Stimulated activated CD8-positive, alpha-beta memory T cell treated with anti-CD3 and anti-CD28 coated beads, Interleukin-7, amount 100 ng/mL, for 4 hours (primary cell): ENCODE measurements around the gene NDOR1.

ENCODE experiments used
- DNase-seq, 2 donors: peaks; one replicate each; pipeline ENCODE4 v3.0.0-alpha.2; 2020; ENCODE audit warnings: low read depth in 2 of 2

NDOR1 gene

DNA sequence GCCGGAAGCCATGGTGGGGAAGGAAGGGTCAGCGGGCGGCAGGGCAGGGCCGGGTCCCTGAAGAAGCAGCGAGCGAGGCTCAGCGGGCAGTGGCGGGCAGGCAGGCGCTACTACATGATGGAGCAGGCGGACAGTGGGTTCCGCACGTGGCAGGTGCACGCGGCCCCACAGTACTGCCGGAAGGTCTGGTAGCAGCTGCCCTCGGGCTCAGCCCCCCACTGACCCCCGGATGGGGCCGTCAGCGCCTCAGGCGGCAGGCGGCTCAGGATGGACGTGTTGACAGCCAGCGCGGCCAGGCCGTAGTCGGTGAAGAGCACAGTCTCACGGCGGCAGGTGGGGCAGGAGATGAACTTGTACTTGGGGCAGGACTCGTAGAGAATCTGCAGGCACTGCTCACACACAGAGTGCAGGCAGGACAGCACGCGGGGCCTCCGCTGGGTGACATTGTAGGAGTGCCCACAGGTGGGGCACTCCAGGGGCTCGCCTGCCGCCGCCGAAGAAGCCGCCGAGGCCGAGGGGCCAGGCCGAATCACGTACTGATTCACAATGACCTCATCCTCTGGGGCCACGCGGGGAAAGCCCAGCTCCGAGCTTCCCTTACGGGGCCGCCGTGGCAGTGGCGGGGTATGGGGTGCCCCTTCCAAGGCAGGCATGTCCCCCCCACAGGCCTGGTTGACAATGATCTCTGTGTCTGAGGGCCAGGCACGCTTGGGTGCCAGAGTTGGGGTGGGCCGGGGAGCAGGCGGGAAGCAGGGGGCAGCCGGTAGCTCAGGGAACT, 15.0 kb downstream of the NDOR1 start:
- no peak for DNase-seq

DNA sequence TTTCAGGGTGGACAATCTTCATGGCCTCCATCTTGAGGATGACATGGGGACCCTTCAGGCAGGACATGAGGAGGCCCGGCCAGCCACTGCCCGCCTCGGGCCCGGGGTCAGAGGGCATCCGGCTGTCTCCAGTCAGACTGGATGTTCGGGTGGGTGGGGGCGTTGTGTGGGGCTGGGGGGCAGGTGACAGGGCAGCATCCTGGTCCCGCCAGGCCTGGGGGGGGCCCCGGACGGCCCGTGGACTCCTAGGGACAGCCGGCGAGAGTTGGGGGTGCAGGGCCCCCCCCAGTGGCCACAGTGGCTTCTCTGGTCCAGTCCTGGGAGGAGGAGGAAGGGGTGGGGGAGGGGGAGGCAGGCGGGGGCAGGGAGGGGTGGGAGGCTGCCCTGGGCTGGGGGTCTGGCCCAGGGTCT, 15.6 kb downstream of the NDOR1 start:
- no peak for DNase-seq

DNA sequence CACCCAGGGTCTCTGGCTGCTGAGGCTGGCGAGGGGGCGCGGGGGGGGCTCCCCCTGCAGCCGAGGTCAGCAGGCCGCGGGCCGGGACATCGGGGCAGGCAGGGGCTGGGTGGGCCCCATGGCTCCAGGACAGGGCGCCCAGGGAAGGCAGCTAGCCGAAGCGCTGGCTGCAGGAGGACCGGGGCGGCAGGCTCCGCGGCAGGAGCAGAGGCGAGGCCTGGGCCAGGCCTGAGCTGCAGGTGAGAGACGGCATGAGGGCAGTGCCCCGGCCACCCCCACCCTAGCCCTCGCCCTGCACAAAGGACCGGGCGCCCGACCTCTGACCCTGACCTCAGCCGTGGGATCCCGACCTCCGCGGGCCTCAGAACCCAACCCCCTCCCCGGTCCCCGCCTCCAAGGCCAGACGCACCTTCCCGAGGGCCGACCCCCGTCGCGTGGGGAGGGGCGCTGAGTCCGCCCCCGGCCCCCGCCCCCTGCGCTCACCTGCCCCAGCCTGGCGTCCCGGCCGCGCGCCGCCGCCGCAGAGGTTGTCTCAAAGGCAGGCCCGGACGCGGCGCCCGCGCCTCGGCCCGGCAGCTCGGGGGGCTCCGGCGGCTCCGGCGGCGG, 16.1 kb downstream of the NDOR1 start:
- DNase-seq = no peak

DNA sequence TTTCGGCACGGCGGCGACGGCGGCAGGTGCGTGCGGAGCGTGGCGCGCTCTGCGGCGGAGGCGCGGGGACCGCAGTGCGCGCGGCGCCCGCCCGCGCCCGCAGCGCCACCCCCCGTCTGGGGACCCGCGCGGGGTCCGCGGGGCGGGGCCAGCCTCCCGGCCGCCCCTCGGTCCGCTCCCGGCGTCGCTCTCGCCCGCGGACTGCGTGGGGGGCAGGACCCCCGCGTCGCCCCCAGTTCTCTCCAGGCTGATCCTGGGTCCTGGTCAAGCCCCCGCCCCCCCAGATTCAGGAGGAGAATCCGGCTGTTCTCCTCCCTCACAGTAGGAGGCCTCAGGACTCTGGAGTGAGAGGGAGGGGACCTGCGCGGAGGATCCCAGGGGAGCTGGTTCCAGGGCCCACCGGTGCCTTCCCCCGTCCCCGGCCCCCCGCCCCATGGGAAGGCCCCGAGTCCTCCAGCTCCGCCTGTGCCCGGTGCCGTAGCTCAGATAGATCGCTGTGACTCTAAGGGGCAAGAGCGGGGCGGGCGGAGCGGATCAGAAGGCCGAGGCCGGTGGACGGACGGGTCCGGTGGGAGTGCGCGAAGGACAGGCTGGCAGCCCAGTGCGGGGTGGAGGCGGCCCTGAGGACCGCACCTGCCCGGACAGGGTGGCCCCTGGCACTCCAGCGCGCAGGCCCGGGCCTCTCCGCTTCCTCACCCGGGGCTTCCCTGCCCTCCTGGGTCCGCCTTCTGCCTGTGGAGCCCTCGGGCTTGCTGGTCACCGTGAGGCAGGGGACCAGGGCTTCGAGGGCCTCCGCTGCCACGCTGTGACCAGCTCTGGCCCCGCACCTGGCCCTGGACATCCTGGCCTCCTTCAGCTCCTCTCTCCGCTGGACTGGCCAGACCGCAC, 16.9 kb downstream of the NDOR1 start, which contains the start of gene RNF208:
RNF208 (minus strand) TSS at position 51 of the 888 bp plus-strand sequence. CDS start 1,028 bp downstream, outside the sequence.
- DNase-seq = no peak

DNA sequence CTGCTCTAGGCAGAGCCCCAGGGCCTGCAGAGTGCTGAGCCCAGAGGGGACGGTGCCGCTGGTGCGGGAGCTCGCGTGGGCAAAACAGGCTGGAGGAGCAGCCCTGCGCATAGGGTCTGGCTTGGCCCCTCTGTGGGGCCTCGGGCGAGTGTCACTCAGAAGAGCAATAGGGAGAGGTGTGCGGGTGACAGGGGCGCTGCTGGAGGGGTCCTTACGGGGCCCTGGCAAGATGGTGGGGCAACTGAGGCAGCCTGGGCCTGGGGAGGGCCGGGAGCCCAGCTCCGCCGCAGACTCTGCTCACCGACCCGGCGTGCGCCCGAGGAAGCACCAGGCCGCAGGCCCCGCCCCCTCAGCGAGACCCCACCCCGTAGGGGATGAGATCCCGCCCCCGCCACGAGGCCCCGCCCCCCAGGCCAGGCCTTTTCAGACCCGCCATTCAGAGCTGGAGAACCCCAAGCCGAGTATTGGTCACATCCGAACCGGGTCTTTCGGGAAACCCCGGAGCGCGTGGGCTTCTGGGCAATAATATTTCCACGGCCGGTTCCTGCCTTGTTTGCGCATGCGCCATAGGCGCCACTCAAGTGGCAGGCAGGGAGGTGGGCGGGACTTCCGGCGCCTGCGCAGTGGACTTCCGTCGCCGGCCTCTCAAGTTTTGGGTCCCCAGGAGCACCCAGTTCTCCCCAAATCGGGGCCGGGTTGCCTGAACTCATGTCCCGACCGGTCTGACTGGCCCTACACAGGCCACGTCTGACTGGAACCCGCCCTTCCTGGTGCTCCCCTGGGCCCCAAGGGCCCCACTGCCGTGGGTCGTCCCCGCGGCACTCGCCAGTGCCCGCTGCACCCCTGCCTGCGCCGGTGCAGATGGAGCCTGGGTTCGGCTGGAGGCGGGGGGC, 17.8 kb downstream of the NDOR1 start:
- DNase-seq = peak; percentile 97 to 99

DNA sequence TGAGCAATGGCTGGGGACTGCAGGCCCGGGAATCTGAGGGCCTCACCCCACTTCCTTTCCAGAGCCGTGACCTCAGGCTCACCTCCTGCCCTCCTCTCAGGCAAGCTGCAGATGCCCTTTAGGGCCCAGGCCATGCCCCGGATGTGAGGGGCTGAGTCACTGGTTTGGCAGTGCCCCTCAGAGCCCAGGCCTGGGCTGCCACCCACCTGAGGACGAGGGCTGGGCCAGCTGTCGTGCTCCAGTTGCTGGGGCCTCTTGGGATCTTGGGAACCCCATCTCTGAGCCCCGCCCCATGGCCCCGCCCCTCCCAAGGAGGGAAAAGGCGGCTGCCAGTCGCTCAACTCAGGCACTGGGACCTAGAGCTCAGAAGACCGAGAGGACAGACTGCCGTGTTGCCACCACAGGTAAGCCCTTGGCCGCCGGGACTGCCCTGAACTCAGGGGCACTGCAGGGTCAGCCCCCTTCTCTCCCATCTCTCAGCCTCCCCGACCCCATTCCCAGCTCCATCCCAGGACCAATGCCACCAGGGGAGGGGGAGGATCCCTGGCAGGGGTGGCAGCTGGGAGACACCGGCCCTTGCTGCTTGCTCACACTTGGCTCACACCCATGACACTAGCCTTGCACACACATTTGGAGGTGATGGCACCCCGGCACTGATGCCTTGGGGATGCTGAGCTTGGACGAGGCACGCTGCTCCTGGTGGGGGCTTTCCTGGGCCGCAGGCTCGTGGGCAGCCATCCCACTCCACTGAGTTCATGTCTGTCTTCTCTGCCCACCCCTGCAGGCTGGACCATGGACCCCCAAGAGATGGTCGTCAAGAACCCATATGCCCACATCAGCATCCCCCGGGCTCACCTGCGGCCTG, 19.6 kb downstream of the NDOR1 start, which contains the start of gene CYSRT1:
CYSRT1 (plus strand) TSS at position 345 of the 865 bp plus-strand sequence; CDS start at position 793, 448 bp downstream.
- no peak for DNase-seq

DNA sequence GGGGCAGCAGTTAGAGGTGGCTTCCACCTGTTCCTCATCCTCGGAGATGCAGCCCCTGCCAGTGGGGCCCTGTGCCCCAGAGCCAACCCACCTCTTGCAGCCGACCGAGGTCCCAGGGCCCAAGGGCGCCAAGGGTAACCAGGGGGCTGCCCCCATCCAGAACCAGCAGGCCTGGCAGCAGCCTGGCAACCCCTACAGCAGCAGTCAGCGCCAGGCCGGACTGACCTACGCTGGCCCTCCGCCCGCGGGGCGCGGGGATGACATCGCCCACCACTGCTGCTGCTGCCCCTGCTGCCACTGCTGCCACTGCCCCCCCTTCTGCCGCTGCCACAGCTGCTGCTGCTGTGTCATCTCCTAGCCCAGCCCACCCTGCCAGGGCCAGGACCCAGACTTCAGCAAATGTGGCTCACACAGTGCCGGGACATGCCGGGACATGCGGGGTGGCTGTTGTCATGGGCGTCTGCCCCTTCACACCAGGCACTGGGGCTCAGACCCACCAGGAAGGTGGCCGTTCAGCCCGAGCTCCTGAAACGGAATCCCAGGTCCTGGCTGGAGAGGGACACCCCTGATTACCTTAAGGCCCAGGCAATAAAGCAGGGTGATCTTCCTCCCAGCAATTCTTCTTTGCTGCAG, 20.3 kb downstream of the NDOR1 start:
- no peak for DNase-seq

DNA sequence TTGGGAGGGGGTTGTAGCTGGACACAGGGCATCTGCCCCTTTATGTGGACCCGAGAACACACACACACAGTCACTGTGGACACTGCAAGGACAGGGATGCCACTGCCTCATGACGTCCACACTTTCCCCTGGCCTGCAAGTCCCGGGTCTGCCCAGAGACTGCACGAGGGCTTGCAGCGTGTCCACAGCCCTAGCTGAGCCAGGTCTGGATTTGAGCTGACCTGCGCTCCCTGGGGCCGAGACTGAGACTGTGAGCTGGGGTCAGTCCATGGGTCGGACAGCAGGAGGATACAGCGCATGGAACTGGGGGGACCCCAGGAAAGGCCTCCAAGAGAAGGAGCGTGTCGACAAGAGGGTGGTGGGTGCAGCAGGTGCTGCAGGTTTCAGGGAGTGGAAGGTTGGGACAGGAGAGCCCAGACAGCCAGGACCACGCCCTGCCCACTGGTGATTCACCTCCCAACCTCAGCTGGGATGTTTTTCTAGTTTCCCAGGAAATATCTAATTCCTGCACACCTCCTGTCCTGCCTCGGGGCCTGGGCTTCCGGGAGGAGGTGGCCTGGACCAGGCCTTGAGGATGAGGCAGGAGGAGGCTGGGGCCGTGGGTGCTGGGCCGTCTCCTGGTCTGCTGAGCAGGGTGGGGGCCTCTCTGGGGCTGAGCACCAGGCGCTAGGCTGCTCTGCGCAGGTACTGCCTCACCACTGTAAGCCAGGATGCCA, 21.0 kb downstream of the NDOR1 start:
- no peak for DNase-seq

DNA sequence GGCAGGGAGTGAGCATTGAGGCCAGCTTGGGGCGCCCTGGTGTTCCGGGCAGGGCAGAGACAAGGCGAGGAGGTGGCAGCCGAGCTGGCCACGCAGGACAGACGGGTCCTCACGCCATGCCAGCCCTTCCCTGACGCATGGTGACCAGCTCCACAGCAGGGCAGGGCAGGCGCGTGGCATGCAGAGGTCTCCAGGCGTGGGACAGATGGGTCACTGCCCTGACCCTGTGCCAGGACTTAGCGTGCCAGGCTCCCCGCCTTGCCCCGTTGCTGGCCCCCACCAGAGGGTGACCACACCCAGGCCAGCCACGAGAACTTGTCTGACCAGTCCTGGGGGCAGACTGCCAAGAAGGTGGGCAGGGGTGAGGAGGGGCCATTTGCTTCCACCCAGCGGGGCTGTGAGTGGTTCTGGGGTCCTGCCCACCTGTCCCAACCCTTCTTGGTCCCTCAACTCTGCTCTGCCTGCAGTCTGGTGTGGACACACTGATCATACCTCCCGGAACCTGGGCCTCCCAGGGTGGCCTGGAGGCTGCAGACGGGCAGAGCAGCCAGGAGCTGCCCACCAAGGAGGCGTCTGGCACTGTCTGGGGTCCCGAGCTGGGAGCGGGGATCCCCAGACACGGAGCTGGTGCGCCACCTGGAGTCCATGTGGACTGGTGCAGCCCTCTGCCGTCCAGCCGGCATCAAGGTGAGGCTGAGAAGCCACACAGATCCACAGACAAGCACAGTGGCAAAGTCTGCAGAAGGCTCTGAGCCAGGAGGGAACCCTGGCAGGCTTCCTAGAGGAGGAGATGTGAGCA, 21.8 kb downstream of the NDOR1 start, which contains the start of gene RNF224:
RNF224 (plus strand) TSS at position 449 of the 799 bp plus-strand sequence. CDS start 834 bp downstream, outside the sequence.
- peak; percentile 59 to 70 for DNase-seq

DNA sequence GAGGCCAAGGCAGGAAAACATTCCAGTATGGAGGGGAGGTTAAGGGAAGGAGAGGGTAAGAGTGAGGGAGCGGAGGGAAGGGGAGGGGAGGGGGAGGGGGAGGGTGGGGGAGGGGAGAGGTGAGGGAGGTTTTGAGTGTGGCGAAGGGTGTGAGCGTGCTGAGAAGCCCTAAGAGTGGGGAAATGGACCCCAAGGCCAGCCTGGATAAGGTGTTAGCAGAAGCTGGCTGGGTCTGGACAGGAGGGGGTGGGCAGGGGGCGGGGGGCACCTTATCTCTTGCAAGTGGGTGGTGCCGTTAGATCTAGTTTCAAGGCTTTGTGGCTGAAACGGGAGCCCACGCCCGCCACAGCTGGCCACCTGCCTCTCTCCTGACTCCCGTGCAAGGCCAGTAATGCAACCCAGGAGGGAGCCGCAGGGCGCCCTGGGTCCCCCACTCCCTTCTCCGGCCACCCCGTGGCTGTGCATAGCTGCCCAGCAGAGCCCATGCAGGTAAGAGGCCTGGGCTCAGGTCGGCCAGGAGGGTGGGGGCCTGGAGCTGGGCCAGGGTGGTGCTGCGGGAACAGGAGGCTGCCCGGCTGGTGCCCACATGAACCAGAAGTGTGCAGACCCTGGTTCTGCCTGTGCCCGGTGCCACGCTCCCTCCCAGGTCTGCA, 22.5 kb downstream of the NDOR1 start:
- DNase-seq = no peak

DNA sequence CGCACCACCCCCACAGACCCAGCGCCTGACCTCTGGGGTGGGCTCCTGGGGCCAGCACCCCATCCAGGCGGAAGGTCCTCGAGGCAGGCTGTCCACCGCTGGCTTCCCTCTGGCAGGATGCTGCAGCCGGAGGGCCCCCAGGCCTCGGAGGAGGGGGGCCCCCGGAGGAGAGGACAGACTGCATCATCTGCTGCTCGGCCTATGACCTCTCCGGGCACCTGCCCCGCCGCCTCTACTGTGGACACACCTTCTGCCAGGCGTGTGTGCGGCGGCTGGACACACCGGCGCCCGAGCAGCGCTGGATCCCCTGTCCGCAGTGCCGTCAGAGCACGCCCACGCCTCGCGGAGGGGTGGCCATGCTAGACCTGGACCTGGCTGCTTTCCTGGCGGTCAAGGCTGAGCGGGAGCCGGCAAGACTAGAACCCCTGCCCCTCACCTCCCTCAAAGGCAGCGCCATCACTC, 23.0 kb downstream of the NDOR1 start:
- no peak for DNase-seq

DNA sequence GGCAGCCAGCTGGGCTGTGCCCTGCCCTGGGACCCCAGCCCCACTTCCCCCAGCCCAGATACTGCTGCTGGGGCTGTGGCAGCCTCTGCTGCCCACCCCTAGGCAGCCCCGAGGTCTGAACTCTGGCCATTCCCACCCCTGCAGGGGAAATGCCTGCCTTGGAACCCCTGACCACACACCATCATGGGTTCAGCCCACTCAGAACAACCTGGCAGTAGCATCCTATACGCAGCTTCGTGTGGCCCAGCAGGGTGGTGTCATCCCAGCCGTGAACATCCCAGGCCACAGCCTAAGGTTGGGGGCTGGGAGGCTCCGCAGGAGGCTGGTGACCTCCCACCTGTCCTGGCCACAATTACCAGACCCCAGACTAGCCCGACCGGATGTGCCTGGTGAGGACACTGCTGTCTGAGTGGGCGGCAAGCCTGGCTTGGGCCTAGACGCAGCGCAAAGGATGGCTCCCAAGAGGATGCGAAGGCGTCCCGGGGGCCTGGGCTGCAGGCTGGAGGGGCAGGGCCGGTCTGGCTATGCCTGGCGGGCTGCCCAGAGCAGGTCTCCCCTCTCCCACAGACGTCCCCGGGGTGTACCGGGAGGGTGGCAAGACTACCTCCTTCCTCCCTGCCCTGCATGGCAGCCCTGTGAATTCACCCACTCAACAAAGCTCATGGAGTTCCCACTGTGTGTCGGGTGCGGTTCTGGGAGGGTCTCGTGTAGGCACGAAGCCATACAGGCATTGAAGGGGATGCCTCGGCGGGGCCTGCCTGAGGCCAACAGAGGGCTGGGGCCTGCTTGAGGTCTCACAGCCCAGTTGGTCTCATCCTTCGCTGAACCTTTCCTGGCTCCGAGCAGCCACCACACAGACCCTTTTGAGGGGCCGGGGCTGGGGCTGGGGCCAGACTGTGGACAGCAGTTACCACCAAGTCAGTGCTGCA, 23.7 kb downstream of the NDOR1 start:
- no peak for DNase-seq

DNA sequence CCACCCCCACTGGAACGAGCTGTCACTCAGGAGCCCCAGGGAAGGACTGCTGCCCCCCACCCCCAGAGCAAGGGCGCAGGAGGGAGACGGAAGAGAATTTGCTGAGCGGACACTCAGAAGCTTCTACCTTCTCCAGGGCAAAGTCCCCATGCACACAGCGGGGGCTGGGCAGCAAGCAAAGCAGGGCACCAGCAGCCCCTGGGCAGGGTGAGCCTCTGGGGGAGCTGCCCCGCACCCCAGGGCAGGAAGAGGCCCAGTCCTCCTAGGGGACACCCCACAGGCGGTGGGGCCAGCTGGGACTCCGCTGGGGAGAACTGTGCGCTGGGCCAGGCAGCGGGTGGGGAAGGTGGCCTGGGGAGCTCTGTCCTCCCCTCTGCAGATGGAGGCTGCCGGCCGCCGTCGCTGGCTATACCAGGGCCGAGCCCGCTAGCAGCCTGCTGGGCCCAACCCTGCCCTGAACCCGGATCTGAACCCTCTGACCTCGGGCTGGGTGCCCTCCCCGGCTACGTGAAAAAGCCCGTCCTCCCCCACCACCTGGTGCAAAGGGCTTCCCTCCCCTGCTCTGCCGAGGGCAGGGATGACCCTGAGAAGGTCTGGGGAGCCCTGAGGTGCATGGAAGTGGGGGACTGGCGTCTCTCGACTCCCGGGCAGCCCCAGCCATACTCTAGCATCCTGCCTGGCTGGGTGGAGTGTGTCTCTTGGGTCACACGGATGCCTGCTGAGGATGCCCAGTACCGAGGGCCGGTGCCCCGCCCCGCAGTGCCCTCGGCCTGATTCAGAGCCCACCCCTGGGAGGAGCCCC, 24.6 kb downstream of the NDOR1 start:
- DNase-seq = no peak

DNA sequence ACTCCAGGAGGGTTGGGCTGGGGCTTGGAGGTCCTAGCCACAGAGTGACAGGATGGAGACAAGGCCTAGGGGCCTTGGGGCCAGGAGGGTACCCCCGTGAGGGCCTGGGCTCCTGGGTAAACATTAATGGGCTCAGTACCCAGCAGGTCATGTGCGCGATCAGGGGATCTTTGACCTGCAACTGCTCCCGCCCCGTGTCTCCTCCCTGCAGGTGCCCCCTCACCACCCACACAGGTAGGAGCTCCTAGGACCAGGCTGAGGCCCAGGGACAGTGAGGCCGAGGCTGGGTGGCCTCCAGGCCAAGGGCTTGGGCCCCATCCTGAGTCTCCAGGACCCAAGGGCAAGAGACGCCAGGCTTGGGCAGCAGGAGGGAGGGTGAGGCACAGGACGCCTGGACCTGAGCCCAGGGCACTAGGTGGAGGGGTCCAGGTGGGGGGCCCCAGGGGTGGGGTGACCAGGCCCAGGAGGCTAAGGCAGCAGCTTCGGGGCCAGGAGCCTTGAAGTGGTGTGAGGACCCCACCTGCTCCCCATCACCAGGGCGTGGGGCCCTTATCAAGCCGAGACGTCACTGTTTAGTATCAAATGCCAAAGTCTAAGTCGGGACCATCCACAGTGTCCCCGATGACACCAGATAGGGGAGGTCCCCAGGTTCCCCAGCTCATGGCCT, 25.3 kb downstream of the NDOR1 start, which contains the start of gene SLC34A3:
SLC34A3 (plus strand) TSS at position 197 of the 667 bp plus-strand sequence. CDS start 802 bp downstream, outside the sequence.
- DNase-seq = no peak
